Spleen (tissue), 11 donors: Measurements from ENCODE around the gene SGSH. TPM values are rescaled to one million over a fixed set of nuclear protein-coding genes. Genes with fewer than 3 reads are reported as not detected.
A peak's percentile ranks its signal among the peaks of the same experiment; 100 is the strongest.

ENCODE experiments used
- DNase-seq: peaks from one replicate; pipeline ENCODE4 v3.0.0-alpha.2; 2020
- H3K27ac ChIP-seq, 8 donors: fragments of 200-600 bp; sonication (generic) in 7 of 8; 1 replicate in 4 of 8; 2 replicates in 4 of 8; pipeline versions ENCODE4 v1.5.0 to v1.8.0; 2016 to 2021; ENCODE audit warnings: inconsistent platforms in 4 of 8, mild to moderate bottlenecking in 4 of 8, moderate library complexity in 1 of 8
- H3K27me3 ChIP-seq, 7 donors: fragments of 200-600 bp; sonication (generic) in 6 of 7; replicated peaks in 1 of 7; 1 replicate in 4 of 7; 2 replicates in 3 of 7; pipeline versions ENCODE4 v1.5.0 to v1.8.0; 2016 to 2021; ENCODE audit warnings: inconsistent platforms in 3 of 7, mild to moderate bottlenecking in 1 of 7
- H3K36me3 ChIP-seq, 6 donors: fragments of 200-600 bp; sonication (generic) in 5 of 6; 1 replicate in 4 of 6; 2 replicates in 2 of 6; pipeline versions ENCODE4 v1.5.0 to v1.8.0; 2016 to 2021; ENCODE audit warnings: inconsistent platforms in 2 of 6
- H3K4me1 ChIP-seq, 6 donors: fragments of 200-600 bp; sonication (generic) in 5 of 6; 1 replicate in 3 of 6; 2 replicates in 3 of 6; pipeline versions ENCODE4 v1.5.0 to v1.8.0; 2016 to 2021; ENCODE audit warnings: inconsistent platforms in 3 of 6
- H3K4me3 ChIP-seq, 8 donors: fragments of 200-600 bp; sonication (generic) in 7 of 8; 1 replicate in 4 of 8; 2 replicates in 4 of 8; pipeline versions ENCODE4 v1.5.0 to v1.8.0; 2016 to 2021; ENCODE audit warnings: inconsistent platforms in 4 of 8, mild to moderate bottlenecking in 4 of 8, moderate library complexity in 2 of 8
- H3K9me3 ChIP-seq, 8 donors: fragments of 200-600 bp; sonication (generic) in 7 of 8; 1 replicate in 4 of 8; 2 replicates in 4 of 8; pipeline versions ENCODE4 v1.5.0 to v1.8.0; 2016 to 2021; ENCODE audit warnings: inconsistent platforms in 4 of 8
- CTCF ChIP-seq, 11 experiments: fragments of 200-600 bp in 7 of 11; fragments of 450-650 bp in 4 of 11; sonication (generic) in 4 of 11; IDR thresholded peaks in 8 of 11; conservative IDR thresholded peaks in 3 of 11; 1 replicate in 7 of 11; 2 replicates in 4 of 11; pipeline versions ENCODE4 v1.4.0 to v1.8.0; 2016 to 2021; ENCODE audit warnings: antibody characterized with exemption in 11 of 11, inconsistent platforms in 4 of 11, mild to moderate bottlenecking in 1 of 11
- POLR2A ChIP-seq, 3 donors: fragments of 450-650 bp; IDR thresholded peaks; one replicate each; pipeline ENCODE4 v1.5.1; 2017; ENCODE audit warnings: antibody characterized with exemption in 3 of 3, mild to moderate bottlenecking in 1 of 3
- POLR2AphosphoS5 ChIP-seq, 3 donors: sonication (generic); formaldehyde crosslinking; IDR thresholded peaks; one replicate each; pipeline ENCODE4 v1.5.1; 2017; ENCODE audit warnings: antibody characterized with exemption in 3 of 3
- WGBS, 5 donors: extraction: QIAGEN DNeasy Blood & Tissue Kit in 3 of 5; methylation state at CpG; one replicate each; pipeline versions ENCODE4 v1.1.5 to v1.1.7; 2013 to 2018; 5-methylcytosine and 5-hydroxymethylcytosine counted together
- intact Hi-C: fragments of 100-400 bp; cut with DNase I; formaldehyde crosslinking; loops from one replicate; pipeline ENCODE4 v1.15.0; 2023; ENCODE audit warnings: low total_unique reads
- polyA plus RNA-seq, 3 donors: library from polyadenylated mRNA; stranded (reverse); fragments of 200-250 nt; gene quantifications; one replicate each; pipeline ENCODE4 v1.2.1, GENCODE V29; 2013
- total RNA-seq, 7 donors: library from RNA; depleted of rRNA in 3 of 7; stranded (reverse); fragments of >200 nt in 3 of 7; fragmentation: NEBNext Ultra II Directional in 4 of 7; extraction: Animal tissue kit (Norgen Biotek cat#: 25700) in 4 of 7; gene quantifications; one replicate each; pipeline versions ENCODE4 v1.1.0 to v1.2.1, GENCODE V29; 2016 to 2021
- donor health status: healthy with polysubstance abuse.
- donor health status: DM: no; HTN: no; CAD: no; lungs with moderate emphysema.
- donor health status: DM: no; HTN: no; CAD: no.
- donor health status: Bipolar disorder and iron deficiency.
- donor health status: healthy.
- donor health status: DM: no; HTN: no; CAD: no.
- donor health status: DM: yes; HTN: yes; CAD: no.

The SGSH gene
- total and polyA plus RNA-seq, 10 donors: 23.6 to 137 (median 90.3) TPM

GRCh38 chr17:80187090-80187489, 33.0 kb downstream of the SGSH start:
- Histone ChIP-seq H3K9me3 (no peaks in the 10 kb centered on the region), H3K4me3 (no peak overlapping the region), H3K27ac (peak overlapping the region in 1 of 8 donors; percentile 17), H3K36me3 (no peaks in the 10 kb centered on the region), H3K27me3 (peaks cover 0 to 18% (median 0%) of the 10 kb centered on the region in 7 donors), H3K4me1 (peaks cover 0 to 18% (median 4%) of the 10 kb centered on the region in 6 donors)
- TF ChIP-seq POLR2A (IDR thresholded peaks at IDR 0.05) (no peak), CTCF (IDR thresholded peaks at IDR 0.05 in 8 of 11, conservative IDR thresholded peaks at IDR 0.05 in 3 of 11) (no peak), POLR2AphosphoS5 (IDR thresholded peaks at IDR 0.05) (no peak)
- no peak for DNase-seq
- 84 to 90% (median 86%) methylated on average over 16 of the region's 16 CpGs for WGBS, 5 donors
- intact Hi-C loops: no loop called here

GRCh38 chr17:80185968-80186367, 34.2 kb downstream of the SGSH start:
- DNase-seq: no peak
- H3K27ac ChIP-seq: no peak overlapping the region
- H3K9me3 ChIP-seq: no peaks in the 10 kb centered on the region
- peaks cover 0 to 14% (median 0%) of the 10 kb centered on the region in 7 donors for H3K27me3 ChIP-seq
- peaks cover 0 to 9% (median 1%) of the 10 kb centered on the region in 6 donors for H3K4me1 ChIP-seq
- 82 to 91% (median 87%) methylated on average over 9 of the region's 9 CpGs for WGBS, 5 donors
- no peaks in the 10 kb centered on the region for H3K36me3 ChIP-seq
- intact Hi-C loops: no loop called here
- H3K4me3 ChIP-seq: no peak overlapping the region
- TF ChIP-seq POLR2AphosphoS5 (IDR thresholded peaks at IDR 0.05) (no peak), POLR2A (IDR thresholded peaks at IDR 0.05) (no peak), CTCF (IDR thresholded peaks at IDR 0.05 in 8 of 11, conservative IDR thresholded peaks at IDR 0.05 in 3 of 11) (no peak)

GRCh38 chr17:80184423-80184714, 35.8 kb downstream of the SGSH start:
- DNase-seq: no peak
- no peaks in the 10 kb centered on the region for H3K9me3 ChIP-seq
- WGBS, 5 donors: 82 to 96% (median 90%) methylated on average over 9 to 10 of the region's 10 CpGs
- intact Hi-C loops: no loop called here
- H3K27ac ChIP-seq: no peak overlapping the region
- TF ChIP-seq CTCF (IDR thresholded peaks at IDR 0.05 in 8 of 11, conservative IDR thresholded peaks at IDR 0.05 in 3 of 11): no peak
- no peak overlapping the region for H3K4me3 ChIP-seq
- peaks cover 0 to 10% (median 0%) of the 10 kb centered on the region in 7 donors for H3K27me3 ChIP-seq
- H3K36me3 ChIP-seq: no peaks in the 10 kb centered on the region
- H3K4me1 ChIP-seq: peaks cover 0 to 9% (median 1%) of the 10 kb centered on the region in 6 donors

- Histone ChIP-seq H3K4me3 (no peak overlapping the region), H3K27ac (no peak overlapping the region), H3K27me3 (peaks cover 0 to 10% (median 0%) of the 10 kb centered on the region in 7 donors), H3K4me1 (peaks cover 0 to 9% (median 1%) of the 10 kb centered on the region in 6 donors), H3K36me3 (no peaks in the 10 kb centered on the region), H3K9me3 (no peaks in the 10 kb centered on the region)
- DNase-seq: no peak
- intact Hi-C loops: no loop called here
- no peak for TF ChIP-seq CTCF (IDR thresholded peaks at IDR 0.05 in 8 of 11, conservative IDR thresholded peaks at IDR 0.05 in 3 of 11)
- 80 to 88% (median 82%) methylated on average over 21 to 26 of the region's 26 CpGs for WGBS, 5 donors
Measured at GRCh38 chr17:80183581-80184422, 36.3 kb downstream of the SGSH start.
